Stimulated activated memory B cell treated with anti-CD40 and anti-IgM and Interleukin-4, amounts not matched to agents 10 μg/mL and 1 μg/mL and 100 μg/mL, for 72 hours (primary cell): ENCODE data around the gene CRADD.
"Not testable (repeated sequence)": the region's sequence is repeated elsewhere in the genome, so short reads cannot be mapped to it uniquely, and the experiment has no call there.

Experiments
- ATAC-seq: fragments of 150-1000 bp; cut with Tn5 transposase; 2 replicates; pipeline ENCODE4 v1.10.0; 2021
- H3K27ac Mint-ChIP-seq: one replicate; pipeline ENCODE4 v1.8.0; 2022; ENCODE audit warnings: mild to moderate bottlenecking, mixed read lengths
- H3K27me3 Mint-ChIP-seq: one replicate; pipeline ENCODE4 v1.8.0; 2022; ENCODE audit warnings: mixed read lengths
- H3K36me3 Mint-ChIP-seq: one replicate; pipeline ENCODE4 v1.8.0; 2022; ENCODE audit warnings: mixed read lengths
- H3K4me1 Mint-ChIP-seq: one replicate; pipeline ENCODE4 v1.8.0; 2022; ENCODE audit warnings: mixed read lengths
- H3K4me3 Mint-ChIP-seq: one replicate; pipeline ENCODE4 v1.8.0; 2022; ENCODE audit warnings: mild to moderate bottlenecking, moderate library complexity, mixed read lengths
- H3K9me3 Mint-ChIP-seq: one replicate; pipeline ENCODE4 v1.8.0; 2022; ENCODE audit warnings: mixed read lengths

The CRADD gene

DNA sequence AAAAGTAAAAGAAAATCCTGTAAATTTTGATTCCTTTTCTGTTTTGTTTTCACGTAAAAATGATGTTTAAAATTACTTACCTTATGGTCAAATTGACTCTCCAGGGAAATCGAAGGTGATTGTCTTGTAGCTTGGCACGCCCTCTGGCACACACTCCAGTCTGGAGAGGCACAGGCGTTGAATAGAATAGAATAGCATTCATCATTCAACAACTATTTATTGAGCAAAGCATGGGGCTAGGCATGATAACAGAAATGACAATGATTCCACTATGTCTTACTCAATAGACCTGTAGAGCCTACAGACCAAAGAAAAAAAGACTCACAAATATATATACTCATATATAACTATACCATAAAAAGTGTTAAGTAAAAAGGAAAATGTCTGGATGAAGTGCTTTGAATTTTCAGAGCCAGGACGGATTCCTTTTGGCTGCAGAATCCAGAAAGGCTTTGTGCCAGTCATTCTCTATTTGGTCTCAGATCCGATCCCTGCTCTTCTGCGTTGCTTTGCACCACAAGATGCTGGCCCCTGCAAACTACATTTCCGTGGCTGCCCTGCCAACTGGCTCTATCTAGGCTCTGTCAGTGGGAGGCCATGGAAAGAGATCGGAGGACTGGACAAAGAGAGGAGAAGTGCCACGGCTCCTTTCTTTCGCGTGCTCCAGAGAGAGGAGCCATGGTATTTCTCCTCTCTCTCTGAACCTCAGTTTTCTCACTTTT, 231.8 kb downstream of the CRADD start:
- no peaks in the 10 kb centered on the region for H3K4me1 Mint-ChIP-seq
- no peak for ATAC-seq
- no peak overlapping the region for H3K4me3 Mint-ChIP-seq
- no peaks in the 10 kb centered on the region for H3K27me3 Mint-ChIP-seq
- no peak overlapping the region for H3K27ac Mint-ChIP-seq
- H3K36me3 Mint-ChIP-seq, result no peaks in the 10 kb centered on the region
- H3K9me3 Mint-ChIP-seq, result no peaks in the 10 kb centered on the region

DNA sequence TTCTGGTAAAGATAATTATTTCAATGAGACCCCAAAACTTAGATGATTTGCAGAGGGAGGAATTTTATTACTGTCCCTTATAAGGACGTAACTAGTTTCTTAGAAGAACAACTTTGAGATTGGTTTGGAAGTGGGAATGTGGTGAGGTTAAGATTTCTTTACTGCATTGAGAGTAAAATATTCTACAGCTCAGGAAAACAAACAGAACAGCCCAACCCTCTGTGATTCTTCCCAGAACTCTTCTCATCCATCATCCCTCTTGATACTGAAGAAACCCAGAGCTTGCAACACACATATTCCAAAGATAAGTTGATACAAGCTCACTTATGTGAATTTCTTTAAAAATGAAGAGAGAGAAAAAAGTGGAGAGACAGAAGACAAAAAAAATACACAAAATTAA, 234.2 kb downstream of the CRADD start:
- H3K27ac Mint-ChIP-seq, result no peak overlapping the region
- no peaks in the 10 kb centered on the region for H3K36me3 Mint-ChIP-seq
- ATAC-seq, result no peak
- H3K9me3 Mint-ChIP-seq, result no peaks in the 10 kb centered on the region
- no peaks in the 10 kb centered on the region for H3K27me3 Mint-ChIP-seq
- H3K4me1 Mint-ChIP-seq, result no peaks in the 10 kb centered on the region
- no peak overlapping the region for H3K4me3 Mint-ChIP-seq

GRCh38 chr12:93912086-93912733, 235.0 kb downstream of the CRADD start:
- Mint-ChIP-seq H3K9me3 (no peaks in the 10 kb centered on the region), H3K27ac (no peak overlapping the region), H3K27me3 (no peaks in the 10 kb centered on the region), H3K36me3 (no peaks in the 10 kb centered on the region), H3K4me1 (no peaks in the 10 kb centered on the region), H3K4me3 (no peak overlapping the region)
- ATAC-seq, result no peak

DNA sequence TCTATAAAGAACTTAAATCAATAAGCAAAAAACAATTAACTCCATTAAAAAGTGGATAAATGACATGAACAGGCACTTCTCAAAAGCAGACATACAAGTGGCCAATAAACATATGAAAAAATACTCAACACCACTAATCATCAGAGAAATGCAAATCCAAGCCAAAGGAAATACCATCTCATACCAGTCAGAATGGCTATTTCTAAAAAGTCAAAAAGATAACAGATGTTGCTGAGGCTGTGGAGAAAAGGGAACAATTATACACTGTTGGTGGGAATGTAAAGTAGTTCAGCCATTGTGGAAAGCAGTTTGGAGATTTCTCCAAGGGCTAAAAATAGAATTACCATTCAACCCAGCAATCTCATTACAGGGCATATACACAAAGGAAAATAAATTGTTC, 236.7 kb downstream of the CRADD start:
- Mint-ChIP-seq H3K4me1 (no peaks in the 10 kb centered on the region), H3K27me3 (no peaks in the 10 kb centered on the region), H3K27ac (no peak overlapping the region), H3K4me3 (no peak overlapping the region), H3K9me3 (no peaks in the 10 kb centered on the region), H3K36me3 (no peaks in the 10 kb centered on the region)
- ATAC-seq, result no peak

DNA sequence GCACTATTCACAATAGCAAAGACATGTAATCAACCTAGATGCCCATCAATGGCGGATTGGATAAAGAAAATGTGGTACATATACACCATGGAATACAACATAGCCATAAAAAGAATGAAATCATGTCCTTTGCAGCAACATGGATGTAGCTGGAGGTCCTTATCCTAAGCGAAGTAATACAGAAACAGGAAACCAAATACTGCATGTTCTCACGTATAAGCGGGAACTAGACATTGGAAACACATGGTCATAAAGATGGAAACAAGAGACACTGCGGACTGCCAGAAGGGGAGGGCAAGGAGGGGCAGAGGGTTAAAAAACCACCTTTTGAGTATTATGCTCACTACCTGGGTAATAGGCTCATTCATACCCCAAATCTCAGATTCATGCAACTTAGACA, 237.1 kb downstream of the CRADD start:
- H3K27me3 Mint-ChIP-seq, result no peaks in the 10 kb centered on the region

DNA sequence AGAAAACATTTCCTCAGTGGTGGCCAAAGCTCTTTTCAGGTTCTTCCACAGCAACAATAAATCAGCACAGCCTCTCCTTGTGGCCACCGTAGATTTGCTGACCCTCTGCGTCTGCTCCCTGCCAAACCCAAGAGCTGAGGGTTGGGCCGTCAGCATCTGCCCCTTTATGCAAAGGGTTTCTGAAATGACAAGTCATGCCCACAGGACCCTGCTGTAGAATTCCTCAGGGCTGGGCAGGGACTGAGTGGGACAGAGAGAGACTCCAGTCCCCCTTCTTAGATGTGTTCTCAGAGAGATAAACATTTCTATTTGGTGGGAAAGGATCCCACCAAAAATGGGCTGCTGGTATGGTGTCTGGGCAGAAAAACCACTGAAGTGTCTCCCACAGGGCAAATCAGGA, 238.2 kb downstream of the CRADD start:
- no peaks in the 10 kb centered on the region for H3K9me3 Mint-ChIP-seq
- no peak for ATAC-seq
- H3K4me3 Mint-ChIP-seq, result no peak overlapping the region
- H3K27ac Mint-ChIP-seq, result no peak overlapping the region
- no peaks in the 10 kb centered on the region for H3K36me3 Mint-ChIP-seq
- H3K27me3 Mint-ChIP-seq, result no peaks in the 10 kb centered on the region
- no peaks in the 10 kb centered on the region for H3K4me1 Mint-ChIP-seq

More for the DNA sequence above, 237.1 kb downstream of the CRADD start:
- Mint-ChIP-seq H3K9me3 (no peaks in the 10 kb centered on the region), H3K27ac (no peak overlapping the region), H3K36me3 (no peaks in the 10 kb centered on the region), H3K4me3 (no peak overlapping the region), H3K4me1 (no peaks in the 10 kb centered on the region)
- ATAC-seq, result no peak

- H3K4me3 Mint-ChIP-seq, result no peak overlapping the region
- H3K9me3 Mint-ChIP-seq, result no peaks in the 10 kb centered on the region
- H3K4me1 Mint-ChIP-seq, result no peaks in the 10 kb centered on the region
- no peaks in the 10 kb centered on the region for H3K36me3 Mint-ChIP-seq
- no peak for ATAC-seq
- H3K27me3 Mint-ChIP-seq, result no peaks in the 10 kb centered on the region
- no peak overlapping the region for H3K27ac Mint-ChIP-seq
These were observed 239.2 kb downstream of the CRADD start for GRCh38 chr12:93916402-93916801.

- no peak for ATAC-seq
- Mint-ChIP-seq H3K36me3 (no peaks in the 10 kb centered on the region), H3K4me3 (no peak overlapping the region), H3K4me1 (no peaks in the 10 kb centered on the region), H3K27me3 (no peaks in the 10 kb centered on the region), H3K9me3 (no peaks in the 10 kb centered on the region), H3K27ac (no peak overlapping the region)
These were observed 241.1 kb downstream of the CRADD start for GRCh38 chr12:93918262-93918661.

GRCh38 chr12:93918900-93919299, 241.7 kb downstream of the CRADD start:
- ATAC-seq, result no peak
- no peak overlapping the region for H3K27ac Mint-ChIP-seq
- H3K9me3 Mint-ChIP-seq, result no peaks in the 10 kb centered on the region
- H3K4me1 Mint-ChIP-seq, result no peaks in the 10 kb centered on the region
- no peaks in the 10 kb centered on the region for H3K27me3 Mint-ChIP-seq
- no peaks in the 10 kb centered on the region for H3K36me3 Mint-ChIP-seq
- H3K4me3 Mint-ChIP-seq, result no peak overlapping the region

DNA sequence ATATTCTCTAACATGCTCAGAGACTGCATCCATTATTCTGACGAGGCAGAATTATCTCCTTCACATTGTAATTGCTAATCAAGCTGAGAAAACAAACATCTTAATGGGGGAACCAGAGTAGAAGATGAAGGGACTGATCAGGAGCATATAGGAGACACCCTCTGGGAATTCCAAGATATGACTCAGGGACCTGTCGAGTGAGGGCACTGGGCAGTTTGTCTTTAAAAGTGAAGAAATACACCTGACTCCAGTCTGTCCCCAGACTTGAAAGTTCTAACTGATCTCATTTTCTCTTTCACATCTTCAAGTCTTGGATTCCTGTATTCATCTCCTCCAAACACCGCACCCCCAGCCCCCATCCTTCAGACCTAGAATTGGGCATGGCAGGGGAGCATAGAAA, 244.3 kb downstream of the CRADD start:
- no peaks in the 10 kb centered on the region for H3K4me1 Mint-ChIP-seq
- H3K4me3 Mint-ChIP-seq, result no peak overlapping the region
- no peaks in the 10 kb centered on the region for H3K36me3 Mint-ChIP-seq

GRCh38 chr12:93922583-93923006, 245.4 kb downstream of the CRADD start:
- Mint-ChIP-seq H3K4me1 (no peaks in the 10 kb centered on the region), H3K27me3 (no peaks in the 10 kb centered on the region), H3K27ac (no peak overlapping the region), H3K36me3 (no peaks in the 10 kb centered on the region), H3K9me3 (peaks cover 7% of the 10 kb centered on the region), H3K4me3 (no peak overlapping the region)
- no peak for ATAC-seq

More for the DNA sequence above, 244.3 kb downstream of the CRADD start:
- H3K27ac Mint-ChIP-seq, result no peak overlapping the region
- no peak for ATAC-seq
- no peaks in the 10 kb centered on the region for H3K27me3 Mint-ChIP-seq
- H3K9me3 Mint-ChIP-seq, result peaks cover 7% of the 10 kb centered on the region

DNA sequence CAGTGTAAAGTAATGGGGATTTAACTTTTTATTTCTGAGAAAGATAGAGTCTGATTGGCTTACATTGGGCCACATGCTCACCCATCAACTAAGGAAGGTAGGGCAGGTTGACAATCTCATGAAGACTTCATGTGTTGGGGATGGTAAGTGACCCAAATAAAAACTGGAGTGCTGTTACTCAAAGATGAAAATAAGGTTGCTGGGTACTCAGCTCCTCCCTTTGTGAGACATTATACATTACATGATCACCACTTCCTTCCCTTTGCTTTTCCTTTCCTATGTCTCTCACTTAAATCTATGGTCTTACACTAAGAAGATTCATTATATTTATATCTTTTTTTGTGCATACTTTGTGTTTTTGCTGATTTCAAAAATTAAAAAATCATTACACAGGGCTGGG, 247.2 kb downstream of the CRADD start:
- Mint-ChIP-seq H3K9me3 (peaks cover 10% of the 10 kb centered on the region), H3K36me3 (no peaks in the 10 kb centered on the region), H3K4me1 (no peaks in the 10 kb centered on the region), H3K4me3 (no peak overlapping the region), H3K27me3 (no peaks in the 10 kb centered on the region), H3K27ac (no peak overlapping the region)
- no peak for ATAC-seq

DNA sequence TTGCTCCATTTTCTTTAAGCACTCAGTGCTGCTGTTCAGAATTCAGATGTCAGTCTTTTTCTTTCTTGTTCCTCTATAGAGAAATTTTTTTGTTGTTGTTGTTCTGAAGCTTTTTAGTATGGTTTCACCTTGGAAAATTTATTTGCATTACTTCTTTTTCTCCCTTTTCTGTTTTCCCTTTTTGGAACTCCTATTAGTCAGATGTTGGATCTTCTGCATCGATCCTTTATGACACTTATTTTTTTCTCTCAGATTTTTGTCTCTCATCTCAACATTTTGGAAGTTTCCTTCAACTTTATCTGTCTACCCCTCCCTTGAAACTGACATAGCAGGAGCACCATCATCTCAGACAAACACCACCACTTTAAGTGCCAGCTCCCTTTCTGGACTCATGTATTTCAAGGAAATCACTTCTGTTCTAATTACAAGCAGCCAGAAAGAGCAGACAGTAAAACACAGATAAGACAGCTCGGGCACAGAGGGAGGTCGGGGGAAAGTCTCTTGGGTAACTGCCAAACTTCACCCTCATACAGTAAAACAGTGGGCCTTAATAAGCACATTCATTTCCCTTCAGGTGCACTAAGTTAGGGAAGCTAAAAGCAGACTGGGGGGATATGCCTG, 248.5 kb downstream of the CRADD start:
- no peak overlapping the region for H3K27ac Mint-ChIP-seq
- no peaks in the 10 kb centered on the region for H3K27me3 Mint-ChIP-seq

DNA sequence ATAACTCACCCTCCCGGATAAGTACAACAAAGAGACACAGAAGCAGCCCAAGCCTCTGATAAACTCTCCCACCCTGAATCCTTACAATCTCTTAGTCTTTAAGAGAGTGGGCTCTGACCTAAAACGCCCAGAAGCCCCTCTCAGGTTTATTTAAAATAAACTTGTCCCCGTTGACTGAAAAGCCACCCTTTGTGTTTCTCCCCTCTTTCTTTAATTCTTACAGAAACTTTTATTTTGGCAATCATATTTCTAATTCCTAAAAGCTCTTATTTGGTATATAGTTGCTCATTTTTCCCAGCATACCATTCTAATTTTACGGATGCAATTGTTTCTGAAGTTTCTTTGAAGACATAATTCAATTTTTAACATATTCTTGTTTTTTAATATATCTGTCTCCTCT, 249.1 kb downstream of the CRADD start:
- Mint-ChIP-seq H3K27me3 (peaks cover 1% of the 10 kb centered on the region), H3K36me3 (no peaks in the 10 kb centered on the region), H3K4me1 (no peaks in the 10 kb centered on the region), H3K27ac (no peak overlapping the region), H3K9me3 (peaks cover 10% of the 10 kb centered on the region), H3K4me3 (no peak overlapping the region)
- no peak for ATAC-seq

More for the DNA sequence above, 248.5 kb downstream of the CRADD start:
- Mint-ChIP-seq H3K4me3 (no peak overlapping the region), H3K4me1 (no peaks in the 10 kb centered on the region), H3K9me3 (peaks cover 10% of the 10 kb centered on the region), H3K36me3 (no peaks in the 10 kb centered on the region)
- ATAC-seq, result no peak

GRCh38 chr12:93929081-93929480, 251.9 kb downstream of the CRADD start:
- not testable (repeated sequence) for H3K36me3 Mint-ChIP-seq

GRCh38 chr12:93937812-93938211, 260.6 kb downstream of the CRADD start:
- no peak for ATAC-seq
- Mint-ChIP-seq H3K36me3 (peaks cover 5% of the 10 kb centered on the region), H3K9me3 (peaks cover 7% of the 10 kb centered on the region), H3K4me1 (no peaks in the 10 kb centered on the region), H3K27me3 (no peaks in the 10 kb centered on the region), H3K4me3 (no peak overlapping the region), H3K27ac (no peak overlapping the region)

More at GRCh38 chr12:93929081-93929480, 251.9 kb downstream of the CRADD start:
- not testable (repeated sequence) for H3K27ac Mint-ChIP-seq, H3K4me3 Mint-ChIP-seq, H3K4me1 Mint-ChIP-seq, ATAC-seq, H3K27me3 Mint-ChIP-seq
- peaks cover 13% of the 10 kb centered on the region for H3K9me3 Mint-ChIP-seq
